HG02642 (cell line): ENCODE data around the gene PID1.
"Not testable (repeated sequence)": the region's sequence is repeated elsewhere in the genome, so short reads cannot be mapped to it uniquely, and the experiment has no call there.

ENCODE experiments used
- ATAC-seq: cut with Tn5 transposase; IDR thresholded peaks from one replicate; pipeline ENCODE4 v1.9.1; 2021; ENCODE audit warnings: mild to moderate bottlenecking; ENCODE audit not compliant: unreplicated experiment, poor library complexity

The PID1 gene

GRCh38 chr2:229087267-229087666 lies 183.8 kb downstream of the PID1 start:
- ATAC-seq = no peak

- no peak for ATAC-seq
These were observed 185.6 kb downstream of the PID1 start for GRCh38 chr2:229085439-229085838.

- no peak for ATAC-seq
These were observed 186.6 kb downstream of the PID1 start for GRCh38 chr2:229084447-229084846.

DNA sequence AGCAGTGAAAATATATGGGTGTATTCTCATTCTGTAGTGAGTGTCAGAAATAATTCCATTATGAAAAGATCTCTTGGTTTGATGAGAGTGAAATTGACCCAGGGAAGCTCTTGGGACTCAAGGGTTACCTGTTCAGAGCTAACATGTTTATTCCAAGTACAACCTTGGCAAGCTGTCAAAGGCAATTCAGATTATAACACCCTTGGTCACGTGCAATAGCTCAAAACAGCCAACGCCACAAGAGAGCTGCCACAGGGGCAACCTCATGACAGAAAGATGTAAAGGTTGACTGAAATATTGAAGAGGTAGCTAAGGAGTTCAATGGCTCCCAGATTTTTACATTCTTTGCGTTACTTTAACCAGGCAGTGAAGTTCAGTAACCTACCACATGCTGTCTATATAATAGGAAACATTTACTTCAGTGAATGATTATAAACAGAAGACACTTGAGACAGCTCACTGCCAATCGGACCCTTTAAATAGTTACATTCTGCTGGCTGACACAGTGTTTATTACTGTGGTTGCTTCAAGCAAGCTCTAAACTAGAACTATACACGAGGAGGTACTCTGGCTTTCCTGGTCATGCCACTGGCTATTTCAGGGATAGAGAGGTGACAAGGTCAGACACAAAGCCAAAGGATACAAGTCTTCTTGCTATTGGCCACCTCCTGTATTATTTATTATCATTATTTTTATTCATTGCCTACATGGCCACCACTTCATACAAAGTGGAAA lies 187.3 kb downstream of the PID1 start:
- no peak for ATAC-seq

- ATAC-seq = no peak
These were observed 189.7 kb downstream of the PID1 start for GRCh38 chr2:229081411-229081810.

DNA sequence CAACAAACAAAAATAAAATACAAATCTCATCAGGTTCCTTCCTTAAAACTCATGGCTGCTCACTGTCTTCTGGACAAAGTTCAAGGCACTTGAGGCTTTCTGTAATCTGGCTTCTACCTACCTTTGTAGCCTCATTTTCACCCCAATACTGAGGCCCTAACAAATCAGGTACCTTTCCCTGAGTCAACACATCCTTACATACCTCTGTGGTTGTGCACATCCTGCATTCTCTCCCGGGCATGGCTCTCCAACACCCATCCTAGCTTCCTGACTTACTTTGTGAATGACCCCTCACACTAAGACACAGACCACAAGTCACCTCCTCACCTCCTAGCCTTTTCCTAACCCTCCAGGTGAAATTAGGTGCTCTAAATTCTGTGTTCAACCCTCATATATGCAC lies 190.9 kb downstream of the PID1 start:
- ATAC-seq = no peak

DNA sequence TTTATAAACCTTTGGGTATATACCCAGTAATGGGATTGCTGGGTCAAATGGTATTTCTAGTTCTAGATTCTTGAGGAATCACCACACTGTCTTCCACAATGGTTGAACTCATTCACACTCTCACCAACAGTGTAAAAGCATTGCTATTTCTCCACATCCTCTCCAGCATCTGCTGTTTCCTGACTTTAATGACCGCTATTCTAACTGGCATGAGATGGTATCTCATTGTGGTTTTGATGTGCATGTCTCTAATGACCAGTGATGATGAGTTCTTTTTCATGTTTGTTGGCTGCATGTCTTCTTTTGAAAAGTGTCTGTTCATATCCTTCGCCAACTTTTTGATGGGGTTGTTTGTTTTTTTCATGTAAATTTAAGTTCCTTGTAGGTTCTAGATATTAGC lies 194.2 kb downstream of the PID1 start:
- ATAC-seq = not testable (repeated sequence)

GRCh38 chr2:229073935-229074334 lies 197.2 kb downstream of the PID1 start:
- ATAC-seq = no peak

DNA sequence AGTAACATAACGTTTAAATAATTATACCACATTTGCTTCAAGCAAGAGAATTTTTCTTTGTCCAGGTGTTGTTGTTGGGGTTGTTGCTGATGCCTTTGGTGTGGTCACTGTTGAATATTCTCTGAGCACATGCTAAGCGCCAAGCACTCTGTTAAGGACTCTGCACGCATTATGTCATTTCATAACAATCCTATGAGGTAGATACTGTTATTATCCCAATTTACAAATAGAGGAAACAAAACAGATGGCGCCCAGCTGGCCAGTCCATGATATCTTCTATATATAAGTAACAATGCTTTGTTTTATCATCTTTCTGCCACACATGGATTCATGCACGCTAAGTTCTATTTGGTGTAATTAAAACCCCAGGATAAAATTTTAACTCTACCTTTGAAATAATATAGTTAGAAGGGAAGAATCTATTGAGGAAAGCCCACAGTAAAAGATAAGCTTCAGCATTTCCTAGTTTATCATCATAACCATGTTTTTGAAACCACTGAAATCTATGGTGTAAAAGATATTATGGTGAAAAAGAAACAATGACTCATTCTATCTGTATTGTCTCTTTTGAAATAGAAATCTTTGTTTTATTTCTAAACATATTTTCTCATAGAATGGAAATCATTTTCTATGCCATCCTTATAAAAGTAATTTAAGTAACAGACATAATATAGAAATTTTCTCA lies 199.7 kb downstream of the PID1 start:
- no peak for ATAC-seq

GRCh38 chr2:229066121-229066715 lies 204.9 kb downstream of the PID1 start:
- ATAC-seq = no peak

- no peak for ATAC-seq
These were observed 206.3 kb downstream of the PID1 start for GRCh38 chr2:229064749-229065148.

- ATAC-seq = no peak
These were observed 210.9 kb downstream of the PID1 start for GRCh38 chr2:229060147-229060546.

- ATAC-seq = no peak
These were observed 211.6 kb downstream of the PID1 start for GRCh38 chr2:229059331-229060033.

GRCh38 chr2:229057976-229058553 lies 213.0 kb downstream of the PID1 start:
- no peak for ATAC-seq

GRCh38 chr2:229054311-229054710 lies 216.8 kb downstream of the PID1 start:
- ATAC-seq = no peak

DNA sequence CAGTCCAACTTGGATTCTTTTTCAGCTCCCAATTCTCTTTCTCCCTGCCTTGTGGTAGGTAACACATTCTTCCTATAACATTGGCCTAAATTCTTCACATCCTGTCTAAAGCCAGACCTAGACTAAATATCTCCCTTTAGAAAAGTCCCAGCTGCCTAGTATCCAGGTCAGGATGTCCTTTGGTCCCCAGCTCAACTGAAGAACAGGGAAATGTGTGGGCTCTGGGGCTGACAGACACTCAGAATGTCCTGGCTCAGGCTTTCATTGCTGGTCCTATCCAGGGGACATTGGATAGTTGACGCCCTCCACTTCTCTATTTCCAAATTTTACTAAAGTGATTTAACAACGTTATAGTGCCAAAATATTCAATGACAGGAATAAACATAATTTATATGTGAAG lies 219.3 kb downstream of the PID1 start:
- ATAC-seq = no peak

DNA sequence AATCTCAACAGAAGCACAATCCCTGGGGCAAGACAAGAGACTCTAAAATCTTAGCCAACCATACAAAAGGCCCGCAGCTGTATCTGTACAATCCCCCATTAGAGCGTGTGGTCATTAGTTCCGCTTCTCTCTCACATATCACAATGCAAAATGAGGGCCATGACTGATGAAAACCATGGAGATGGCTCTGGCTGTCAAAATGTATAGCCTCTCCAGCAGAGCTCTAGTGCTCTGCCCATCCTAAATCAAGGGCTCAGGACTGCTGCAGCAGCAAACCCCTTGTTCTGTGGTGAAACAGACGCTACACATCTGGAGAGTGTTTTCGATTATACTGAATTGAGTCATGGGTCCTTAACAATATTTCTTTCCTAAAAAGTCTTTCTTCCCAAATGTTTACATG lies 221.0 kb downstream of the PID1 start:
- no peak for ATAC-seq

DNA sequence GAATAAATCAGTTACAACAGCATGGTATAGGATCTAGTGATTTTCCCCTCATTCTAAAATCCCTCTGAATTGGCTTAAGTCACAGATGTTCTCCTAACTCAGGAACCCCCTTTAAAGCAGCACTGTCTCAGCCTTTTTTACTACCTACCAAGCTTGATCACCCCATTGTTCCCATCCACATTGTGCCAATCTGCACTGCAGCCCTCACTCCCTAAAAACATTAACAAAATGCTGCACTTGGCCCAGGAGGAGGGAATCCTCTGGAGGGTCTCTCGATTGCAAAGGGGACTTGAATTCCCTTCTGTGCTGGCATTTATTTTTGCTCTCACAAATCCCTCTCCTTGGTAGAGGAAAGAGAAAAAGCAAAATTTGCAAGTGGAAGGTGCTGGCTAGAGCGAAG lies 223.0 kb downstream of the PID1 start:
- no peak for ATAC-seq

DNA sequence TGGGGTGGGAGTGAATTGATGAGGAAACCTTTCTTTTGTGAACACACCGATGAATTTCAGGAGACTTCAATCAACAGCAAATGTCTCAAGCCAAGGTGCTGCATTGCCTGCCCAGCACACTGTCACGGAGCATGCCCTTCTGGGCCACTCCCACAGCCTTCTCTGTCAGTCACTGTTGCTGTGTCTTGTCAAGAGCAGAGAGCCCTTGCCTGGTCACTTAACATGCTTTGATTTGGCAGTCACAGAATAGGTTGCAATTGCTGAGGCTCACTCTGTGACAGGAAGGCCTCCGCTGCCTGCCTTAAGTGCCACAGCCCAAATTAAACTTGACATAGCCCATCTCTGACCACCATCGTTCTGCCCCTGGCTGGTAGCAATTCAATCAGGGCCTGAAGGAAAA lies 225.4 kb downstream of the PID1 start:
- ATAC-seq = no peak

GRCh38 chr2:229044581-229044980 lies 226.5 kb downstream of the PID1 start:
- no peak for ATAC-seq

DNA sequence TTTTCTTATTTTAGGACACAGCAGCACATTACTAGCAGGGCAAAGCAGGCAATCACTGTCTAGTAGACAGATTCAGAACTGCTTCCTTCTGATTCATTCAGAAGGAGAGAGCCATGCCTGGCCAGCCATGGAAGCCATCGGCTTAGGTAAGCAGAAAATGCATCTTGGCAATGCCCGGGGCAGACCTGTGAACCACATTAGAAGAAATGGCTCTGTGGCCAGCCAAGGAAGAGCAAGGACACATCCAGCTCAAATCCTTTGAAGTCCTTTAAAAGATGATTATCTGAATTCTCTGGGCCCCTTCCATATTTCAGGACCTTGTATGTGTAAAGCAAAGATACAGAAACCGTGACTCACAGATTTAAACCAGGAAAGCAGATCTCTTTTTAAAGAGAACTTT lies 227.4 kb downstream of the PID1 start:
- ATAC-seq = no peak
